GM12878 (cell line): ENCODE data around the gene WARS2.

Experiments
- HCFC1 ChIP-seq: fragments of 150-350 bp; IDR thresholded peaks from 2 replicates; pipeline ENCODE4 v1.6.1; 2014; ENCODE audit warnings: low read length
- RBBP5 ChIP-seq: fragments of 200-600 bp; sonication (generic); conservative IDR thresholded peaks from 2 replicates; pipeline ENCODE4 v1.6.1; 2016
- TAF1 ChIP-seq: IDR thresholded peaks from 2 replicates; pipeline ENCODE4 v1.6.1; 2011; ENCODE audit warnings: mild to moderate bottlenecking, low read depth, low read length, borderline replicate concordance
- TF ChIP-seq, protein P1 (sequence below): IDR thresholded peaks from 2 replicates; pipeline ENCODE4 v1.6.1; 2011; ENCODE audit warnings: low read depth, low read length, improper control_type of control experiment, borderline replicate concordance

GRCh38 chr1:118989878-118990378, 150.5 kb downstream of the WARS2 start:
- no peak for TF ChIP-seq HCFC1
- TF ChIP-seq TAF1, result no peak
- no peak for TF ChIP-seq RBBP5
- TF ChIP-seq, protein P1, sequence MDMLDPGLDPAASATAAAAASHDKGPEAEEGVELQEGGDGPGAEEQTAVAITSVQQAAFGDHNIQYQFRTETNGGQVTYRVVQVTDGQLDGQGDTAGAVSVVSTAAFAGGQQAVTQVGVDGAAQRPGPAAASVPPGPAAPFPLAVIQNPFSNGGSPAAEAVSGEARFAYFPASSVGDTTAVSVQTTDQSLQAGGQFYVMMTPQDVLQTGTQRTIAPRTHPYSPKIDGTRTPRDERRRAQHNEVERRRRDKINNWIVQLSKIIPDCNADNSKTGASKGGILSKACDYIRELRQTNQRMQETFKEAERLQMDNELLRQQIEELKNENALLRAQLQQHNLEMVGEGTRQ, result no peak
